Stimulated activated CD4-positive, alpha-beta T cell treated with anti-CD3 and anti-CD28 coated beads, Interleukin-4, amount 100 ng/mL, for 4 hours (primary cell): ENCODE results near the gene ATP2A1.
"Not testable (repeated sequence)": the region's sequence is repeated elsewhere in the genome, so short reads cannot be mapped to it uniquely, and the experiment has no call there.

Experiments used
- DNase-seq, 2 experiments: peaks; one replicate each; pipeline ENCODE4 v3.0.0-alpha.2; 2020

Gene ATP2A1

DNA sequence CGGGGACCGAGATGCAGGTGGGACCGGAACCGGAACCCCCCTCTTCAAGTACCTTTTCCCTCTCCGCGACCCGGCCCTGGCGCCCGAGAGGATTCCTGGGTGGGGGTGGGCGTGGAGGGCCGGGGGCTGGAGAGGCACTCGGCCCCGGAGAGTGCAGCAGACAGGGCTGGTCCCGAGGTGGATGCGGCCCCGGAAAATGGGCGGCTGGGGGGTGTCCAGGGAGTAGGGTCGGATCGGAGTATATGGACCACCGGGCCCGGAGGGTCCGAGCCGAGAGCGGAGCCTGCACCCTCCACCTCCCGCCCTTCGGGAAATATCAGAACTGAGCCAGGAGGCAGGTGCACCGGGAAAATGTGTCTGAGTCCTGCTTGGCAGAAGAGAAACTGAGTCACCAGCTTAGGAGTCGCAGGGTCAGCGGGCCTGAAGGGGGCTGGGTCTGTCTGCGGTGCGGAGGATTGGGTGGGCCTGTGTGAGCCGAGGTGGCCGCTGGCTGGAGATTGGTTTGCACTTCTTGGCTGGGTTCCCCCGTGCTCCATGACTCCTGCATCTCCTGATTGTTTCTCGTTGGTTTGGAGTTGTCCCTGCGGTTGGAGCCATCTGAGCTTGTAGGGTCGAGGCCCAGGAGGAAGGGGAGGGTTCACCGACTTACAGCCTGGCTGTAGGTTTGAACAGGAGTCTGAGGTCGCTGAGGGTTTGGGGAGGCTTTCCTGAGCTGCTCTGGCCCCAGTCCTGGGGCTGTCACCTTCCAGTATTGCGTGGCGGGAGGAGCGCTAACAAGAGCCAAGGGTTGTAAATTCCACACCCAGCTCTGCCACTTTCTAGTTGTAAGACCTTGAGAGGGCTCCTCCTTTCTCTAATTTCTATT is 14.1 kb upstream of the ATP2A1 start:
- DNase-seq: no peak

DNA sequence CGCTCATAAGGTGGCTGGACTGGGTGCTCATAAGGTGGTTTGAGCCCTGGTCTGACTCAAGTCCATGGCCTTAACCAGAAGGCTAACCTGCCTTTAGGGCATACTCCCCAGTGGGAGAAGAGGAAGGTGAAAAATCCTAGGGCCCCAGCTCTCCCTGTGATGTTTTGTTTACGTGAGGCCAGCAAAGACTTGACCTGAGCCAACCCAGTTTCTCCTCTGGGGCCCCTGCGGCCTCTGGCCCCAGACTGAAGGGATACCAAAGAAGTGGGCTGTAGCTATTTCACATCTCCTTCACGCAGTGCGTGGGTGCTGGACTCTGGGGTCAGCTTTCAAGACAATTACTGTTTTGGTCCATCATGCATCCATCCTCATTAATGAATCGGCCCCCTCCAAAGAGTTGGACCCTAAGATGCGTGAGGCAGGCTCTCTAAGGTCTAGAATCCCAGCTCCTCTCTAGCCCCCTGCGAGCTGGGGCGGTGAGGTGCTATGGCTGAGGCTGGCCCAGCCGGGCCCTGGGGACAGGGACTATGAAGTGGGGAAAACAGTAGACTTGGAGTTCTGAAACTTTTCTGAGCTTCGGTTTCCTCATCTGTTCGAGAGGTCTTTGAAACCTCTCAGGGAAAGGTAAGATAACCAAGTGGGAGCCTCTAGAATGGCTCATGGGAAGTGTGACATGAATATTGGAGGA is 13.1 kb upstream of the ATP2A1 start:
- no peak for DNase-seq

DNA sequence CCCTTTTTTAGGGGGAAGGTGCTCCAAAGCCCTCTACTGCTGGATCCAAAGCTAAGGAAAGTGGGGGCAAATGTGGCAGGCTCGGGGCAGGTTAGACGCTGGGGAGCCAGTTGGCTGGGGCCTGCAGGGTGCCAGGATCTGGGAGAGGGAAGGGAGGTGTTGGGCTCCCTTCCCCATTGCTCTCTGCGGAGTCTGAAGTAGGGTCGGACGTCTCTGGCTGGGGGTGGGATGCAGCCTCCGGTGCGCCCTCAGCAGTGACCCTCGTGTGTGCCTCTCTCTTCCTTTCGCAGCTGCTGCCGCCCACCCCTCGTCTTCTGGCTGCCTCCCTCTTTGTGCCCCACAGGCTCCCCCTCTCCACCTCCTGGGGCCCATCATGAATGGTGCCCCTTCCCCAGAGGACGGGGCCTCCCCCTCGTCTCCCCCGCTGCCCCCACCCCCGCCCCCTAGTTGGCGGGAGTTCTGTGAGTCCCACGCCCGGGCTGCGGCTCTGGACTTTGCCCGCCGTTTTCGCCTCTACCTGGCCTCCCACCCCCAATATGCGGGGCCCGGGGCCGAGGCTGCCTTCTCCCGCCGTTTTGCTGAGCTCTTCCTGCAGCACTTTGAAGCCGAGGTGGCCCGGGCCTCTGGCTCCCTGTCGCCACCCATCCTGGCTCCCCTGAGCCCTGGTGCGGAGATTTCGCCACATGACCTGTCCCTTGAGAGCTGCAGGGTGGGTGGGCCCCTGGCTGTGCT is 12.4 kb upstream of the ATP2A1 start:
- DNase-seq: no peak

DNA sequence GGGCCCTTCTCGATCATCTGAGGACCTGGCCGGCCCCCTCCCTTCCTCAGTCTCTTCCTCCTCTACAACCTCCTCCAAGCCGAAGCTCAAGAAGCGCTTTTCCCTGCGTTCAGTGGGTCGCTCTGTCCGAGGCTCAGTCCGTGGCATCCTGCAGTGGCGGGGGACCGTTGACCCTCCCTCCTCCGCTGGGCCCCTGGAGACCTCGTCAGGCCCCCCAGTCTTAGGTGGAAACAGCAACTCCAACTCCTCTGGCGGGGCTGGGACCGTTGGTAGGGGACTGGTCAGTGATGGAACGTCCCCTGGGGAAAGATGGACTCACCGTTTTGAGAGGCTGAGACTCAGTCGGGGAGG is 11.9 kb upstream of the ATP2A1 start:
- DNase-seq: no peak

DNA sequence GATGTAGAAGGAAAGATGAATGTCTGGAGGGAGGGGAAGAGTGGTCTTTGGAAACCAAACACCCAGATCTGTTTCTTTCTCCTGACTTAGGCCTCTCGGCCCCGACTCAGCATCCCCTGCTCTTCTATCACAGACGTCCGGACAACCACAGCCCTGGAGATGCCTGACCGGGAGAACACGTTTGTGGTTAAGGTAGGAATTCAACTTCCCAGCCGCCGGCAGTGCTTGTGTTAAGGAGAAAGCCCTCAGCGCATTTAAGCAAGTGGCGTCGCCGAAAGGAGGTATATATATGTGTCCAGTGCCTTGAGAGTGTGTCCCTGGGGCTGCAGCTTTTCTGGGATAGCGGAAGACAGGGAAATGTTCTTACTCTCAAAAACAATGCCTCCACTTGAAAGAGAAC is 11.0 kb upstream of the ATP2A1 start:
- DNase-seq: no peak

DNA sequence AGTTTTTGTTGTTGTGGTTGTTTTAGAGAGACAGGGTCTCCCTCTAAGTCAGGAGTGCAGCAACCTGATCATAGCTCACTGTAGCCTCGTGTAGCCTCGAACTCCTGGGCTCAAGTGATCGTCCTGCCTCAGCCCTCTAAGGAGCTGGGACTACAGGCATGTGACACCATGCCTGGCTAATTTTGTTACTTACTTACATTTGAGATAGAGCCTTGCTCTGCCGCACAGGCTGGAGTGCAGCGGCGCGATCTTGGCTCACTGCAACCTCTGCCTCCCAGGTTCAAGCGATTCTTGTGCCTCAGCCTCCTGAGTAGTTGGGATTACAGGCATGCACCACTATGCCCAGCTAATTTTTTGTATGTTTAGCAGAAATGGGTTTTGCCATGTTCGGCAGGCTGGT is 10.6 kb upstream of the ATP2A1 start:
- not testable (repeated sequence) for DNase-seq

DNA sequence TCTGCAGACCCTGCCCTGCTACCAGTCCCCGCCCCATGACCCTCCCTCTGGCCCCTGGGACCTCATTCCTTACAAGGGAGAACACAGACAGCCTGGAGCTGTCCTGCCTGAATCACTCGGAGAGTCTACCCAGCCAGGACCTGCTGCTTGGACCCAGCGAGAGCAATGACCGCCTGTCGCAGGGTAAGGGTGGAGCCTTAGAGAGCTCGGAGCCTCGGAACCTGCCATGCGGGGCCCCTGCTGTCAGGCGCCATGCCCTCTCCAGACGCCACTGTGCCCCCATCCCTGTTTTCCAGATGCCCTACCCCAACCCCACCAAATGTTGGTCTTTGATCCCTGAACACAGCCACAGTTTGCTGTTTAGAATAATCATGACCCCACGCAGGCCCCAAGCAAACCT is 9.1 kb upstream of the ATP2A1 start:
- no peak for DNase-seq

DNA sequence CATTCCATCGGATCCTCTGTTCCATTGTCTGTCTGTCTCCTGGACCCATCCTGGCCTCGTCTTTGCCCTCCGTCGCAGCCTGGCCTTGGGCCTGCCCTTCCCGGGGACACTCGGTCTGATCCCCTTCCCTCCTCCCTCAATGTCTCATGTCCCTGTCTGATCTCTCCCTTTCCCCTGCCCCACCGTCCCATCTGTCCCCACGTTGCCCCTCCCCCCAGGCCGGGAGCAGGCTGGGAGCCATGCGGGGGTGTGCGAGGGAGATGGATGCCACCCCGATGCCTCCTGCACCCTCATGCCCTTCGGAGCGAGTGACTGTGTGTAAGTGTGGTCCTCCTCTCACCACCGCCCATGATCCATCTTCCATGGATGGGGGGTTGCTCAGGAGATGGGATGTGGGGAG is 5.3 kb upstream of the ATP2A1 start:
- no peak for DNase-seq

DNA sequence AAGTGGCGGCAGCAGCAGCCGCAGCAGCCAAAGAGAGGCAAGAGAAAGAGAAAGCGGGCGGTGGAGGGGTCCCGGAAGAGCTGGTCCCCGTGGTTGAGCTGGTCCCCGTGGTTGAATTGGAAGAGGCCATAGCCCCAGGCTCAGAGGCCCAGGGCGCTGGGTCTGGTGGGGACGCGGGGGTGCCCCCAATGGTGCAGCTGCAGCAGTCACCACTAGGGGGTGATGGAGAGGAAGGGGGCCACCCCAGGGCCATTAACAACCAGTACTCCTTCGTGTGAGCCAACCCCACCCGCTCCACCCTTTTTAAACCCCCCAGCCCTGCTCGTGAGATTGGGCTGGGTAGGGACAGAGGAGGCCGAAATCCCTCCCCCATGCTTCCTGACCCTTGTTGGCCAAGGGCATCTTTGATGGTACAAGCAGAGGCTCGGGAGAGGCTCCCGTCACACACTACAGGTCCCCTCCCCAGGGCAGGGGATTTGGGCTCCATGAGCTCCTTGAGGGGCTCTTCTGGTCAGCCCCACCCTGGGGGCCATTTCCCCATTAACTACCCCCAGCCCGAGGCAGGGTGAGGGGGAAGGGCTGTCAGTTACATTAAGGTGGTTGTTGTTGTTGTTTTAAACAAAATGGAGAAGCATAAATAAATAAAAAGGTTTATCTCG is 4.6 kb upstream of the ATP2A1 start:
- DNase-seq: peak; percentile 37 to 51

DNA sequence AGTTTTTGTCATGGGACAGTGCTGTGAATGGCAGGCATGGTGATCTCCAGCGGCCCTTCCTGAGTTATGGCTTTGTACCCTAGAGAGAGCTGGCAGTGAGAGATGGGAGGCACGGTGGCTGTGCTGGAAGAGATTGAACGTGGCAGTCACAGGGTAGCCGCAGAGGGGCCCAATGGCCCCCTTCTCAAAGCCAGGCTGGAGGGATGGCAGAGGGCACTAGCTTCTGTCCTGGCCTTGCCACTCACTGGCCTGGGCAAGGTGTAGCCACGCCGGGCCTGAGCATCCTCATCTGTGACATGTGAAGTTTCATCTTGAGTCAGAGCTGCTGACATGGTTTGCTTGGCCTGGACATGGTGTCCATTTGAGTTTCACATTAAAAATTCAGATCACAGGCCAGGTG is 3.9 kb upstream of the ATP2A1 start:
- no peak for DNase-seq

DNA sequence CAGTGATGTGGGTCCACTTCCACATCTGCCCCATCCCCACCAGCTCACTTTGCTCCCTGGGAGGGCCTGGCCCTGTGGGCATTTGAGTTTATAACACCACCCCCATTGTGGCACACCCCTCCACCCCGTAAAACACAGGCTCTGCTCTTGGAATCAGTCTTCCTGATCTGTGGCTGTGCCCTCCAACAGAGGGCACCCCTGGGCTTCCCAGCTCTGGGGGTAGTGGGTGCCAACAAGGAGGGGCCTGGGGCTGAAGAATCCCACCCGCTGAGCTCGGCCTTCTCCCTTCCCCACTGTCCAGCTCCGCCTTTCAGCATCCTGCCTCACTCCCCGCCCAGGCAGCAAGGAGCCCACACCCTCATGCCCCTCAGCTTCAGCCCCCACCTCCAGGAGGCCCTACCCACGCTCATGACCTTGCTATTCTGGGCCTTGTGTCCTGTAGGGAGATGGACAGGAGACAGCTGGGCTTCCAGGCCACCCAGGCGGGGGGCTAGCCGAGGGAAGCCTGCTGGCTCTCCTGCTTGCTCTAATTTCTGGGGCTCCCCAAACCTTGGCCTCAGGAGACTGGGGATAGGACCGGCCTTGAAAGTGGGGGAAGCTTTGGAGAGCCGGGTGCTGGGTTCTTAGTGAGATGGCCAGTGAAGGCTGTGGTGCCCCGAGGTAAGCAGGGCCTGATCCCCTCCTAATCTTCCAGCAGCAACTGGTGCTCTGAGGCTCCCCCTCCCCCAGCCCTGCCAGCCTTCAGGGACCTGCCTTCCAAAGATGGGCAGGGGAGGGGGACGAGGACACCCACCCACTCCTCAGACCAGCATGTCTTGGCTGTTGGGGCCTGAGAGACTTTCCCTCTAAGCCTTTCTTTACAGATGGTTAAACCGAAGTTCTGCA is 2.9 kb upstream of the ATP2A1 start:
- no peak for DNase-seq

DNA sequence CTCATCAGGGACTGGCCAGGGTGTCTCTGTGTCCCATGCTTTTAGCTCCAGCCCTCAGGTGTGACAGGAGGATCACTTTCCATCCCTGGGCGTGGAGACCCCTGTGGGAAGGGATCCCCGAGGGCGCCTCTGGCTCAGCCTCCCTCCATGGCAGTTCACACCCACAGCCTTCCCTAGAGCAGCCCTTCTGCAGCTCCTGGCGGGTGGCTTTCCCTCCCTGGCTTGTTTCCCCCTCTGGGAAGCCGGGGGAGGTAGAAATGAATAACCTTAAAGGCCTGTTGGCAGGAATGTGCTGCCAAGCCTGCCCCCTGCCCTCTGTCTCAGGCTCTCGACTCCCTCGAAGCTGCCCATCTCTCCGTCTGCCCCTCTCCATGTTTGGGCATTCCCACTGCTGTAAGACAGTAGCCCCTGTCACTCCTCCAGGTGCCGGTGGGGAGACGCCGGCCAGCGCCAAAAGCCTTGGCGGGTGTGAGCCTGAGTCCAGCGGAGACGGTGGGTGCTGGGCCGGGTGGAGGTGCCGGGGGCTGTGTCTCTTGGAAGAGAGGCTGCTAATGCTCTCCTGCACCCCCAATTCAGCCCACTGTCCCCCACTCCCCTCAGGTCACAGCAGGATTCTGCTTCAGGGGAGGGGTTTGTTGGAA is 2.1 kb upstream of the ATP2A1 start:
- no peak for DNase-seq

DNA sequence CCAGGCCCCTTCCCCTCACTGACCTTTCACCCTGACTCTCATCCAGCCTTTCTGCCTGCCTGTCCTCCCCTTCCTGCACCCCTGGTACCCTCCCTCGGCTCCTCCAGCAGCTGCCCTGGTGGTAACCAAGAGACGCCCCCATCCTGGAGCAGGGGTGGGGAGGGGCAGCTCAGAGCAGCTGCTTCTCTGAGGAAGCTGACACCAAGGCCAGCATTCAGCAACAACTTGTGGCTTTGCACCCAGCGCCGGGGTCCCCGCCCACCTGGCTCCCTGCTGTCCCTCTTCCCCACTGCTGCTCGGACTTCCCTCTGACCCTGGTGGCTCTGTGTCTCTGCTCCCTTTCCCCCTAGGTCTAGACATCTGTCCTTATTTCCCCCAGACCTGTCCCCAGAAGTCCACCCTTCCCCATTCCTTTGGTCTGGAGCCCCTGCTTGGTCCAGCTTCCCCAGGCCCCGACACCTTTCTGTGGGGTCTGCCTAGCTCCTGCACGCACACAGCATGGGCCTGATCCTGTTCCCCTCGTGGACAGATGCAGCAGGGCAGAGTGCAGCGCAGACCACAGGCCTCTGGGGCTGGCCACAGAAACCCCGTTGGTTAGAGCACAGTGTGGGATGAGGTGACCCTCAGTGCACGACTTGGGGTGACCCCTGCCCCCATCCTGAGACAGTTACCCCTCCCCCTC is 1.2 kb upstream of the ATP2A1 start:
- no peak for DNase-seq

DNA sequence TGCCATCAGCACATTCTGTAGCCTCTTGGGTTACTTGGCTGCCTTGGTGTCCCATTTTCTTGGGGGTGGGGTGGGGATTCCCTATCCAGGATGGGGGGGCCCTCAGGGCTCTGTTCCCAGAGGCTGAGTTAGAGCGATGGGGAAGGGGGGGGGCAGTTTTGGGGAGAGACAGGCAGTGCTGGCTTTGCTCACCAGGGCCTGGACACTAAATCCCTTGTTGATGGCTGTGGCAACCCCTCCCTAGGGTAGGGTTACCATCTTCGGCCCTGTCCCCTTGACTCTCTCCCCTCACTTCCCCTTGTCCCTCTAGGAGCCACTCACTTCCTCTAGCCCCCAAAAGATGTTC is 660 bp upstream of the ATP2A1 start:
- no peak for DNase-seq

DNA sequence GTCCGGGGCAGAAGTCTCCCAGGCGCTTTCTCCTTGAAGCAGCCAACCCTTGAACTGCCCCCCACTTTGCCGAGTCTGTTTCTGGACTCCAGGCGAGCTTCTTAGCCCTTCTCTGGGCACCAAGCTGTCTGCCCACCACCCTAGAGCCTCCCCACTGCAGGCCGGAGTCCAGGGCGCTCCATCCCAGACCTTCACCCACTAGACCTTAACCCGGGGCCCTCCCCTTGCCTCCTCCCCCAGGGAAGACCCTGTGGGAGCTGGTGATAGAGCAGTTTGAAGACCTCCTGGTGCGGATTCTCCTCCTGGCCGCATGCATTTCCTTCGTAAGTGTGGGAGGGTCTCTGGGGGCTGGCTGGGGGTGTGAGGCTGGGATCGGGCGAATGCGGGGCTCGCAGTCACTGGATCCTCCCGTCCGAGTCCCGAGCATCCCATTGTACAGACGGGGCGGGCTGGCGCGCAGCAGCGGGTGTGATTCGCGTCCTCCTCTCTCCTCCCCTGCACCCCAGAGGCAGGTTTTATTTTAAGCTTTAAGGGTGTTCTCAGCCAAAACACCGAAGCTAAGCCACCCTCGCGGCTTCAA is 1.1 kb downstream of the ATP2A1 start:
- no peak for DNase-seq

DNA sequence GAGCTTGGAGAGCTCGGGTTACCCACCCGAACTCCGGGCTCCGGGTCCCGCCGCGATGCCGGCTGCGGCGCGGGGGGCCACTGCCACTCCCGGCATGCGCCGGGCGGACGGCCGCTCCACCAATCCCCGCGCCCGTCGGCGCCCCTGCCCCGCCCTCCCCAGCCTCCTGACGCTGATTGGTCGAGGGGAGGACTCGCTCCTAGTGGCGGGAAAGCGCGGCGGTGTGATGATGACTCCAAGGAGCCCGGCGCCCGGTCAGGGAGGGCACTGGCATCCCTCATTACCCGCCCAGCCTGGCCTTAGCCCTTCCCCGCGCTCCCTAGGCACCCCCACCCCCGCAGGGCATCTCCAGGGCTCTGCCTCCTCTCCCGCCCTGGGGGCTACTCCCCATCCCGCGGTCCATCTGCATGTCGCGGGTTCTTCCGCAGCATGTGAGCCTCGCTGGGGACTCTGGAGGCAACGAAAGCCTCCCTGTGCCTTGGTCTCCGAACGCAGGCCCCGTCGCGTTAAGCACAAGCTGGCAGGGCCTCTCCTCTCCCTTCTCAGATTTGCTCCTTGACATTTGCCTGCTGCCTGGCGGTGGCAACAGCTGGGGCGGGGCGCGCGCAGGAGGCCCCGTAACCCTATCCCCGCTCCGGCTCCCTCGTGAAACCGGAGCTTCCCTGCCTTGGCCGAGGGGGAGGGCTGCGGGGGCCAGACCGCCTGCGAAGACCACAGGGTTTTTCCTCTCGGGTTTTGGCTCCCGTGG is 1.7 kb downstream of the ATP2A1 start:
- peak; percentile 87 to 92 for DNase-seq

DNA sequence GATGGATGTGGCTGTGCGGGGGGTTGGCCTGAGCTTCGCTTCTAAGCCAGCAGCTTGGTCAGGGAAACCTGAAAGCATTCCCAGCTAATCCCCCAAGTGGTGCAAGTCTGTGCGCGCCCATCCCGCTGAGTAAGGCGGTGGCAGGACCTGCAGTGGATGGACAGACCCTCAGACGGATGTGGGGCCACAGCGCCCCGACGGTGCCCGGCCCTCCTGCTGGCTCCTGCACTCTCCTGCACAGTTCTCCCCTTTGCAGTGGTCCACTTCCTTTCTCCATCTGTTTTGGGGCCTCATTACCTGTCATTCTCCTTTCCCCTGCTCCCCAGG is 2.3 kb downstream of the ATP2A1 start:
- no peak for DNase-seq

DNA sequence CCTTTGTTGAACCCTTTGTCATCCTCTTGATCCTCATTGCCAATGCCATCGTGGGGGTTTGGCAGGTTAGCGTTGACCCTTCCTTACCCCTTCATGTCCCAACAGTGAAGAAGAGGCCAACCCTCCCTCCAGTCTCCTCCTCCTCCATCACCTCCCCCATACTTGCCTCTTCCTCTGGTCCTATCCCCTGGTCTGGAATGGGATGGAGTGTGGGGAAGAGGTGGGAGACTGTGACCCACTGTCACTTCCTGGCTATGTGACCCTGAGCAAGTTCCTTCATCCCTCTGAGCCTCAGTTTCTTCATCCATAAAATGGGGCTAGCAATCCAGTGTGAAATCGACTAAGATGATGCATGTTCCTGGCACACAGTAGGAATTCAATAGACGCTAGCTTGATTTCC is 2.7 kb downstream of the ATP2A1 start:
- no peak for DNase-seq

DNA sequence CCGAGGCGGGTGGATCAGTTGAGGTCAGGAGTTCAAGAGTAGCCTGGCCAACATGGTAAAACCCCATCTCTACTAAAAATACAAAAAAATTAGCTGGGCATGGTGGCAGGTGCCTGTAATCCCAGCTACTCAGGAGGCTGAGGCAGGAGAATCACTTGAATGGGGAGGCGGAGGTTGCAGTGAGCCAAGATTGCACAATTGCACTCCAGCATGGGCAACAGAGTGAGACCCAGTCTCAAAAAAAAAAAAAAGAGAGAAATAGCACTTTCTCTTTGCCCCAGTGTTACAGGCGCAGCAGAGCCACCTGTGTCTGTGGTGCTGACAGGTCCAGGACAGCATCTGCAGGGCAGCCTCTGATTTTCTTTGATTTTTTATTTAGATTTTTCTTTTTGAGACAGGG is 3.3 kb downstream of the ATP2A1 start:
- not testable (repeated sequence) for DNase-seq

DNA sequence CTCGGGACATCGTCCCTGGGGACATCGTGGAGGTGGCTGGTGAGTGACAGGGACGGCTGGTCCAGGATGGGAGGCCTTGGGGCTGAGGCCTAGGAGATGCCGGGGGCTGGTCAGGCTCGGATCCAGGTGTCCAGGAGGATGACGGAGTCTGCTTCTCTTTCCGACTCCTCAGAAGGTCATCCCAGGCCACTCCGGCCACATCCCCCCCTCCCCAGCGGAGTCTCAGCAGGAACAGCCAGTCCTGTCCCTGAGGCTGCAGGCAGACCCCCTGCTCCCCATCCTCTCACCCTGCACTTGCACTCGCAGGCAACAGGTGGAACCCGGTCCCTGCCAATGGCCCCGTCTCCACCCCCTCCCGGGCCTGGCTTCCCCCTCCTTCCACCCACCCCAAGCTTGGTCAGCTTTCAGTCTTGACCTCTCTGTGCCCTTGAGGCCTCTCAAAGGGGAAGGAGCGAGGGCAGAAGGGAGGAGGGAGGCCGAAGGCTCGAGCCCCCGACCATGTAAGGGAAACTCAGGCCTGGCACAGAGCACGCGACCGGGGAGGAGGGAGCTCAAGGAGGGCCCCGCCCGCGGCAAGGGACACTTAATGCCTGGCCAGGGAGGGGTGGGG is 4.4 kb downstream of the ATP2A1 start:
- no peak for DNase-seq
